Uterine smooth muscle cell (primary cell): Measurements from ENCODE around the gene FGFBP1. TPM values are rescaled to one million over a fixed set of nuclear protein-coding genes. Genes with fewer than 3 reads are reported as not detected.

Experiments
- total RNA-seq: library from RNA; depleted of rRNA; stranded (reverse); fragments of >200 nt; gene quantifications from 2 replicates; pipeline ENCODE4 v1.2.3, GENCODE V29; 2014

FGFBP1 gene
- total RNA-seq, result not detected in 2 replicates

DNA sequence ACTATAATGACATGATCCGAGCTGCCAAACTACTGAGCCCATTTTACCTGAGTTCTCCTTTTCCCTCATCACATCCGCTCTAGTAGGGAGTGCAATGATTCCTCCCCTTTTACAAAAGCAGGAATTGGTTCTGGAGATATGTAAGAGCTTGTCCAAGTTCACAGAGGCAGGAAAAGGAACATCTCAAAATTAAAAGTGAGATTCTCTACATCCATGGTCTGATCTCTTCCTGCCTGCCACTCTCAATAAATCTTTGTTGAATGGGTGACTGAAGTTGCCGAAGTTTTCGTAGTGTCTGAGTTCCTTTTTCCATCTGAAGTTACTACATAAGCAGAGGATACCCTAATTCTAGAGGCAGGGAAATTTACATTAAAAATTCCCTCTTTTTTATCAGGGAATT is at the start of gene FGFBP1:
FGFBP1 (minus strand) TSS at position 101 of the 400 bp plus-strand sequence. CDS start 2,108 bp downstream, outside the sequence.

DNA sequence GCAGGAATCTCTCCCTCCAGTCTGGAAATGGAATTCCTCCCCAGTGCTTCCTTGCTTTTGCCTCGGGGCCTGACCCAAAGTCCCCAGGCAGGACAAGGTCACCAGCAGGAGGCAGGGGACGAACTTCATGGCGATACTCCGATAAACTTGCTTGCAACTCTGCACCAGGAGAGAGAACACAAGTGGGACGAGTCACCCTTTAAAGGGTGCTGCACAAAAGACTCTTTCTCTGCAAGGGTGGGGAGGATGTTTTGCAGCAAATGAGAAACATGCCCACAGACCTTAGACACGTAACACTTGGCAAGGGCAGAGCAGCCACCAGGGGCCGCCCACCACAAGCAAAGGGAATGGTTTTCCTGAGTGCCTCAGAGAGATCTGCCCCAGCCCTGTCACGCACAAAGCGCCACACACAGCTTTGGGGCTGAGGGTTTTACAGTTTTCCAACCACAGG is 24.5 kb upstream of the FGFBP1 start, which contains the start of gene FGFBP2:
FGFBP2 (minus strand) TSS at position 175 of the 451 bp plus-strand sequence; CDS start at position 129, 46 bp downstream.

Other genes starting within 250 kb of the FGFBP1 start
- gene BST1, start 235.7 kb downstream of the FGFBP1 start, total RNA-seq, result 2.7 and 3.1 TPM in 2 replicates
- gene CD38, start 160.4 kb downstream of the FGFBP1 start, total RNA-seq, result not detected in 2 replicates
- not detected in 2 replicates for gene FGFBP2, start 24.4 kb upstream of the FGFBP1 start, total RNA-seq
- gene PROM1, start 145.3 kb upstream of the FGFBP1 start, total RNA-seq, result under 0.01 TPM in 1 of 2 replicates, not detected in the other